Stromal cell of bone marrow (primary cell): ENCODE results near the gene LARP4B.
A peak's percentile ranks its signal among the peaks of the same experiment; 100 is the strongest.

Experiments
- DNase-seq: peaks from one replicate; pipeline ENCODE4 v3.0.0-alpha.2; 2012; ENCODE audit warnings: low read depth

Gene LARP4B

GRCh38 chr10:923844-924523 is 7.5 kb downstream of the LARP4B start:
- DNase-seq = no peak

GRCh38 chr10:921471-922414 is 9.8 kb downstream of the LARP4B start:
- DNase-seq = no peak

- no peak for DNase-seq
Measured at GRCh38 chr10:920450-920849, 11.1 kb downstream of the LARP4B start.

GRCh38 chr10:919481-919880 is 12.0 kb downstream of the LARP4B start:
- DNase-seq = no peak

- no peak for DNase-seq
Measured at GRCh38 chr10:917999-918398, 13.5 kb downstream of the LARP4B start.

- no peak for DNase-seq
Measured at GRCh38 chr10:917416-917720, 14.1 kb downstream of the LARP4B start.

GRCh38 chr10:916716-917415 is 14.6 kb downstream of the LARP4B start:
- no peak for DNase-seq

GRCh38 chr10:909831-910230 is 21.7 kb downstream of the LARP4B start:
- no peak for DNase-seq

GRCh38 chr10:905972-906371 is 25.5 kb downstream of the LARP4B start:
- DNase-seq = no peak

GRCh38 chr10:905503-905902 is 26.0 kb downstream of the LARP4B start:
- no peak for DNase-seq

GRCh38 chr10:904403-904802 is 27.1 kb downstream of the LARP4B start:
- no peak for DNase-seq

GRCh38 chr10:898141-898540 is 33.4 kb downstream of the LARP4B start:
- no peak for DNase-seq

GRCh38 chr10:896982-897381 is 34.5 kb downstream of the LARP4B start:
- no peak for DNase-seq

- no peak for DNase-seq
Measured at GRCh38 chr10:895324-895723, 36.2 kb downstream of the LARP4B start.

GRCh38 chr10:878895-879294 is 52.6 kb downstream of the LARP4B start:
- no peak for DNase-seq

GRCh38 chr10:878333-878759 is 53.2 kb downstream of the LARP4B start:
- DNase-seq = peak; percentile 12

GRCh38 chr10:876438-876837 is 55.1 kb downstream of the LARP4B start:
- DNase-seq = no peak

- DNase-seq = no peak
Measured at GRCh38 chr10:873020-873419, 58.5 kb downstream of the LARP4B start.

GRCh38 chr10:871951-872403 is 59.5 kb downstream of the LARP4B start:
- no peak for DNase-seq

- DNase-seq = no peak
Measured at GRCh38 chr10:870564-871166, 60.8 kb downstream of the LARP4B start.

GRCh38 chr10:869171-869570 is 62.3 kb downstream of the LARP4B start:
- DNase-seq = no peak

GRCh38 chr10:867807-868206 is 63.7 kb downstream of the LARP4B start:
- no peak for DNase-seq
